GM04504 (cell line): ENCODE data around the gene CNTN2.

Experiments used
- DNase-seq: peaks from one replicate; pipeline ENCODE4 v3.0.0-alpha.2; 2012; ENCODE audit warnings: low read depth

The CNTN2 gene

GRCh38 chr1:205127646-205128045, 84.6 kb downstream of the CNTN2 start:
- DNase-seq: no peak
